Lower leg skin (tissue), 4 donors: Measurements from ENCODE around the gene PGA5. TPM values are rescaled to one million over a fixed set of nuclear protein-coding genes. Genes with fewer than 3 reads are reported as not detected.

ENCODE experiments used
- DNase-seq, 2 donors: peaks; one replicate each; pipeline ENCODE4 v3.0.0-alpha.2; 2019; ENCODE audit warnings: low spot score in 2 of 2
- H3K4me3 ChIP-seq: fragments of 200-600 bp; sonication (generic); 2 replicates; pipeline ENCODE4 v1.5.1; 2017; ENCODE audit warnings: mild to moderate bottlenecking, low read depth; ENCODE audit not compliant: poor library complexity, severe bottlenecking
- POLR2A ChIP-seq, 2 donors: fragments of 450-650 bp; IDR thresholded peaks; one replicate each; pipeline ENCODE4 v1.6.1; 2016 to 2017; ENCODE audit warnings: antibody characterized with exemption in 2 of 2, mild to moderate bottlenecking in 1 of 2, moderate library complexity in 1 of 2
- WGBS, 2 donors: methylation state at CpG; one replicate each; pipeline ENCODE4 v1.1.5; 2018; 5-methylcytosine and 5-hydroxymethylcytosine counted together
- intact Hi-C: fragments of 100-400 bp; cut with DNase I; formaldehyde crosslinking; loops from one replicate; pipeline ENCODE4 v1.15.0; 2023; ENCODE audit warnings: low total_unique reads
- total RNA-seq, 4 donors: library from RNA; depleted of rRNA; stranded (reverse); fragments of >200 nt; gene quantifications; one replicate each; pipeline ENCODE4 v1.1.0, GENCODE V29; 2016
- TF ChIP-seq, protein P1 (sequence below), 3 donors: fragments of 450-650 bp; IDR thresholded peaks; one replicate each; pipeline ENCODE4 v1.5.1; 2016; ENCODE audit warnings: antibody characterized with exemption in 3 of 3, mild to moderate bottlenecking in 3 of 3, moderate library complexity in 2 of 3

The PGA5 gene
- total RNA-seq, 4 donors from 2014 or later: not detected

DNA sequence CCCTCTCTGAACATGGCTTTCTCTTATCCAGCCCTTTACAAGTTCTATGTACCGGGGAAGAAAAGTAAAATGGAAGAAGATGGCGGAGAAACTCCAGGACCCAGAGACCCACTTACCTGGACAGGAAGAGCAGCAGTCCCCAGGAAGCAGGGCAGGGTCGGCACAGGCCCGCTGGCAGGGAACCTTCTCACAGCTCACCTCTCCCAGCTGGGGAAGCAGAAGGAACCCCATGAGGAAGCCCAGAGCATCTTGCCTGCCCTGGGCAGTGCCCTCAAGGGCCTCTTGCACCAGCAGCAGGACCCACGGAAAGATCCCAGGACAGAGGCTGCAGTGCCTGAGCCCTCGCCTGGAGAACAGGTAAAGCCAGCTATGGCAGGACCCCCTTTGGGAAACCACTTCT, 23.4 kb downstream of the PGA5 start:
- intact Hi-C loops: no loop called here

DNA sequence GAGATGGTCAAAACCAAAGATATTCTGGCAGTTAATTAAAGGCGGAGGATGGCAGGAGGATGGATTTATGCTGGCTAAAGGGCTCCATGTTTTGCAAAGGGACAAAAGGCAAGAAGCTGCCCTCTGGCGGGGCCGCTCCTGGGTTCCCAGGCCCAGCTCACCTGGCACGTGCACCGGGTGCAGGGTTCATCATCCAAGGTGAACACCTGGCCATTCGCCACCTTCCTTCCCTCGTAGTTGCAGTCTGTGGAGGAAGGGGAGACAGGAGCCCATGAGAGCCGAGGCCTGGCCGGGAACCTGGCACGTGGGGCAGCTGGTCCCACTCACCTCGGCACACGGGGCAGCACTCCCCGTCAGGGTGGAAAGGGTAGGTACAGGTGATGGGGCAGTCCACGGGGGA, 23.8 kb downstream of the PGA5 start:
- TF ChIP-seq, protein P1, sequence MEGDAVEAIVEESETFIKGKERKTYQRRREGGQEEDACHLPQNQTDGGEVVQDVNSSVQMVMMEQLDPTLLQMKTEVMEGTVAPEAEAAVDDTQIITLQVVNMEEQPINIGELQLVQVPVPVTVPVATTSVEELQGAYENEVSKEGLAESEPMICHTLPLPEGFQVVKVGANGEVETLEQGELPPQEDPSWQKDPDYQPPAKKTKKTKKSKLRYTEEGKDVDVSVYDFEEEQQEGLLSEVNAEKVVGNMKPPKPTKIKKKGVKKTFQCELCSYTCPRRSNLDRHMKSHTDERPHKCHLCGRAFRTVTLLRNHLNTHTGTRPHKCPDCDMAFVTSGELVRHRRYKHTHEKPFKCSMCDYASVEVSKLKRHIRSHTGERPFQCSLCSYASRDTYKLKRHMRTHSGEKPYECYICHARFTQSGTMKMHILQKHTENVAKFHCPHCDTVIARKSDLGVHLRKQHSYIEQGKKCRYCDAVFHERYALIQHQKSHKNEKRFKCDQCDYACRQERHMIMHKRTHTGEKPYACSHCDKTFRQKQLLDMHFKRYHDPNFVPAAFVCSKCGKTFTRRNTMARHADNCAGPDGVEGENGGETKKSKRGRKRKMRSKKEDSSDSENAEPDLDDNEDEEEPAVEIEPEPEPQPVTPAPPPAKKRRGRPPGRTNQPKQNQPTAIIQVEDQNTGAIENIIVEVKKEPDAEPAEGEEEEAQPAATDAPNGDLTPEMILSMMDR (IDR thresholded peaks at IDR 0.05): no peak
- no peak for TF ChIP-seq POLR2A (IDR thresholded peaks at IDR 0.05)
- intact Hi-C loops: no loop called here
- no peak overlapping the region for H3K4me3 ChIP-seq
- 91 to 94% methylated on average over 14 of the region's 14 CpGs for WGBS, 2 donors
- no peak for DNase-seq

More for the DNA sequence above, 23.4 kb downstream of the PGA5 start:
- 90 to 91% methylated on average over 6 of the region's 6 CpGs for WGBS, 2 donors
- TF ChIP-seq, protein P1 (IDR thresholded peaks at IDR 0.05): no peak
- TF ChIP-seq POLR2A (IDR thresholded peaks at IDR 0.05): no peak
- no peak for DNase-seq
- no peak overlapping the region for H3K4me3 ChIP-seq

DNA sequence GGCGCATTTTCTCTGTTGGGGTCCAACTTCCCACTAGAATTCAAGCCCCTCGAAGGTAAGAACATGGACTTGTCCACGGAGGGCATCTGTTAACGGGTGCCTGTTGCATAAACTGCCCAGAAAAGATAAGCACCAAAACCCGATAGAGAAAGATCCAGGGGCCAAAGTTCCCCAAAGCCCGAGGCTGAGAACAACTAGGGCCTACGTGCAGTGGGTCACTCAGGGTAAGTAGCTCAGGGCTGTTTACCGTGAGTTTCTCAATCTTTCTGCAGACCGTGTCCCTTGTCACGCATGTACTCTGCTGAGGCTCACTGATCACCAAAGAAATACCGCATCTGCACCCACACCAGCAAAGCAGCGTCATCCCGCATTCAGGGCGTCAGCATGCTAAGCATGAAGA, 24.4 kb downstream of the PGA5 start:
- 93% methylated on average over 14 of the region's 14 CpGs for WGBS, 2 donors

DNA sequence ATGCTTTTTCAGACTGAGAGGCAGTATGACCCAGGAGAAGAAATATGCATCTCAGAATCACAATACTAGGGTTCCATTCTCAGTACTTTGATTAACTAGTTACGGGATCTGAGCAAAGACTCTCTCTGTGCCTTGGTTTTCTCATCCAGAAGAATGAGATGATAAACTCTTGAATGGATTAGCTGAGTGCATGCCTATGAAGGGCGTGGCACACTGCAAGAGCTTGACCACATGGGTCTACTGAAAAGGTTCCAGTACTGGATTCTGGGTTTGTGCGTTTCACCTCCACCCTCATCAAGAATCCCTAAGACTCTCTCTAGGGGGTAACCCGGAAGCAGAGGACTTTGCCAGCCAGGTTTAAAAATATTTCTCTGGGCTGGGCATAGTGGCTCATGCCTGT, 25.6 kb downstream of the PGA5 start:
- WGBS, 2 donors: 72 to 74% methylated on average over 4 of the region's 4 CpGs
- no peak overlapping the region for H3K4me3 ChIP-seq
- intact Hi-C loops: no loop called here
- no peak for DNase-seq
- TF ChIP-seq, protein P1 (IDR thresholded peaks at IDR 0.05): no peak
- TF ChIP-seq POLR2A (IDR thresholded peaks at IDR 0.05): no peak

More for the DNA sequence above, 24.4 kb downstream of the PGA5 start:
- no peak overlapping the region for H3K4me3 ChIP-seq
- DNase-seq: no peak
- intact Hi-C loops: no loop called here
- TF ChIP-seq, protein P1 (IDR thresholded peaks at IDR 0.05): no peak
- no peak for TF ChIP-seq POLR2A (IDR thresholded peaks at IDR 0.05)

DNA sequence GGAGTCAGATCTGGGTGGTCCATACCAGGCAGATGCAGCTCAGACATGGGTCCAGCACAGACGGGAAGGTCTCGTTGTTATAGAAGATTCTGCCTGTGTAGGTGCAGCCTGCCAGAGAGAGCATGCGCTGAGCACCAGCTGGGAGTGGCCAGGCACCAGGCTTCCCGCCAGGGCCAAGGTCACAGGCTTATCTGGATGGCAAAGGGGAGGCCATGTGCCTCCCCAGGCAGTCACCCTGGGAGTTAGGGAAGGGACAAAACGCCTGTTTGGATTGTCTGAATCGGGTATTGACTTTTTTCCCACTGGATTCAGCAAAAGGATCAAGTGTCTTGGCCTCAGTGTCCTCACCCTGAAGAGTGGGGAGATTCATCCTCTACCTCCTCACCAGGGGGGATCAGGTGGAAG, 26.5 kb downstream of the PGA5 start:
- no peak for DNase-seq
- no peak for TF ChIP-seq POLR2A (IDR thresholded peaks at IDR 0.05)
- TF ChIP-seq, protein P1 (IDR thresholded peaks at IDR 0.05): no peak
- no peak overlapping the region for H3K4me3 ChIP-seq
- intact Hi-C loops: no loop called here
- 63 to 66% methylated on average over 6 of the region's 6 CpGs for WGBS, 2 donors

DNA sequence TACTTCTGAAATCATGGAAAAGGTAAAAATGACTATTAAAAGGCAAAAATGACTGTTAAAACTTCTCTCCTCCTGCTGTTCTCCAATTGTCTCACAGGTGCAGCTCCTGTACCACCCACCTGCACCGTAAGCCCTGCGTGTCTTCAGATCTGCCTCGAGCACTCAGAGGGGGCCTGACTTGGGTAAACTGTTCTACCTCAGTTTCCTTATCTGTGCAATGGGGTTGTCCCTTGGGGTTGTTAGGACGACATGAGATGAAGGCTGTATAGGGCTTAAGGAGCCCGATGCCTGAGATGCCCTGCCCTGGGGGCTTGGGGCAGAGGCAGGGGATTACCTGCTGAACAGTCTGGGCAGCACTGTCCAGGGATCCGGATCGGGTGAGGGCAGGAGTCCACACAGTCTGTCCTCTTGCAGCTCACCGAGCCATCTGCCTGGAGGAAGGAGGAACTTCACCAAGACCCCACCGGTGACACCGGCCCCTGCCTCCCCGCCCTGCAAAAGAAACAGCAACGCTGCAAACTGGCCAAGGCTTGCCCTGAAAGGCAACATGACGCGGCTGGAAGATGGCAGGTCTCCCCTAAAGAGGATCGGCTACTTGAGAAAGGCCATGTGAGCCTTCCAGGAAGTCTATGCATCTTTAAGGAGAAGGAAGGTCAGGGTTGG, 27.7 kb downstream of the PGA5 start:
- no peak for TF ChIP-seq POLR2A (IDR thresholded peaks at IDR 0.05)
- TF ChIP-seq, protein P1 (IDR thresholded peaks at IDR 0.05): no peak
- DNase-seq: no peak
- intact Hi-C loops: no loop called here
- H3K4me3 ChIP-seq: no peak overlapping the region
- 90% methylated on average over 15 of the region's 15 CpGs for WGBS, 2 donors
